NCI-H146 (cell line): ENCODE measurements around the gene DSPP.
"Not testable (repeated sequence)": the region's sequence is repeated elsewhere in the genome, so short reads cannot be mapped to it uniquely, and the experiment has no call there.

Experiments used
- DNase-seq: peaks from one replicate; lab custom pipeline; 2025; lab: John Stamatoyannopoulos, UW

The DSPP gene

GRCh38 chr4:87608229-87608628 lies at the start of gene DSPP:
DSPP (plus strand) TSS chr4:87608529; CDS start chr4:87610909, 2,380 bp downstream.
- no peak for DNase-seq

DNA sequence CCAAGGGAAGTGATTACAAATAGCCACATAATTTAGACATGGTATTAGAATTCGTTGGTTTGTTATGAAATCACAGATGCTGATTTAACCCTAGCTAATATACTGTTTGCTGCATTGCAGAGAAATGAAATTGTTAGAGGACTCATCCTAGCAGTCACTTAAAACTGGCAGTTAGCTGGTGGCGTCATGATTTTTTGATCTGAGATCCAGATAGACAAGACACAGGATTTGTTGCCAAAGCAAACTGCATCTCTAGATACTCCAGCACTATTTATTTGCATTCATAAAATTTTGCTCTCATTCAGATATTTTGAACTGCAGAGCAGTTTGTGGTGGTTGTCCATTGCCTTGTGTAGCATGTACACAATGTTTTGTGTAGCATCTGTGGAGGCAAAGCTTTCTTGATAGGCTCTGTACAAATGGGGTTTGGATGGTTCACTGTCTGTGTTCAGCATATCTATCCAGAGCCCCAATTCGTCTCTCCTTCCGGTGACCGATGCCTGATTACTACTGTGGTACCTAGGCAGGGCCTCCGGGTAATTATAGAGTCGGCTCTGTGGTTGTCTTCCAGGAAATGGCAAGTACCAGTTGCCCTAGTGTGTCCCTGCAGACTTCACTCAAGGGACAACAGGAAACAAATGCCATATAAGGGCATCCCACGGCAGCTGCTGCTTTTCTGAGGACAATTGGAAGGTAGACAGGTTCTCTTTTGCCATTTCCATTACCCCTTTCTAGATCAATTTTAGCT lies 49.1 kb upstream of the DSPP start:
- peak; percentile 28 for DNase-seq

- no peak for DNase-seq
Measured at GRCh38 chr4:87560802-87561201, 47.5 kb upstream of the DSPP start.

- no peak for DNase-seq
Measured at GRCh38 chr4:87565746-87566145, 42.6 kb upstream of the DSPP start.

- DNase-seq: no peak
Measured at GRCh38 chr4:87566276-87566675, 42.1 kb upstream of the DSPP start.

DNA sequence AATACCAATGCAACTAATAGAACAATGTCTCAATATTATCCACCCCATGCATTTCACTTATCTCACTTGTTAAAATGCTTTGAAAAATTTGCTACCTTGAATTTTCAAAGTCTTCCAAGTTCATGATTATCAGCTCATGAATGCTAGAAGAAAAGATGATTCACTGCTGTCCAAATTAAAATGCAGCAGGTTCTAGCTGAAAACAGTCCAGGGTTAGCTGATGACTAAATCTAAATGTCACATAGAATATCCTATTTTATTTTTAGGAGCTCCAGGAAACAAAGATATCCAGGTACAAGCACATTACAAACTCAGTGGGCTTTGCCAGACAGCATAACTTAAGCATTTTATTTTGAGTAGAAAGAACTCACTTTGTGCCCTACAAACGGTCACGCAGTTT lies 41.1 kb upstream of the DSPP start:
- no peak for DNase-seq

- no peak for DNase-seq
Measured at GRCh38 chr4:87570290-87570805, 38.0 kb upstream of the DSPP start.

DNA sequence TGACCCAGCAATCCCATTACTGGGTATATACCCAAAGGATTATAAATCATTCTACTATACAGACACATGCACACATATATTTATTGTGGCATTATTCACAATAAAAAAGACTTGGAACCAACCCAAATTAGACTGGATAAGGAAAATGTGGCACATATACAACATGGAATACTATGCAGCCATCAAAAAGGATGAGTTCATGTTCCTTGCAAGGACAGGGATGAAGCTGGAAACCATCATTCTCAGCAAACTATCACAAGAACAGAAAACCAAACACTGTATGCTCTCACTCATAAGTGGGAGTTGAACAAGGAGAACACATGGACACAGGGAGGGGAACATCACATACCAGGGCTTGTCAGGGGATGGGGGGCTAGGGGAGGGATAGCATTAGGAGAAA lies 34.0 kb upstream of the DSPP start:
- DNase-seq: not testable (repeated sequence)

- DNase-seq: no peak
Measured at GRCh38 chr4:87574996-87575395, 33.3 kb upstream of the DSPP start.

GRCh38 chr4:87575408-87575807 lies 32.9 kb upstream of the DSPP start:
- DNase-seq: no peak

DNA sequence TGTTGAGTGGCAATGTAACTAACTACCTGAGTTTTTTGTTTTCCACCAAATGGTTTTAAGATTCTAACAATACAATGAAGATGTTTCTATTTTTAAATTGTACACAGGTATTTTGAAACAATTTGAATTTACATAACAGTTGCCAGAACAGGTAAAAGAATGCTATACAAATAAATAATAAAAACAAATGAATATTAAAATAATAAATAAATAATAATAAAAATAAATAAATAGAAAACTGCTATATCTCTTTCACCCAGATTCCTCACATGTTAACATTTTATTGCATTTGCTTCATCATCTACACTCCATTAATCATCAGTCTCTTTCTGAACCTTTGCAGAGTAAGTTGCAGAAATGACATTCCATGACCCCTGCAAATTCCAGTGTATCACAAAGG lies 32.3 kb upstream of the DSPP start:
- no peak for DNase-seq

GRCh38 chr4:87579478-87579877 lies 28.9 kb upstream of the DSPP start:
- no peak for DNase-seq

DNA sequence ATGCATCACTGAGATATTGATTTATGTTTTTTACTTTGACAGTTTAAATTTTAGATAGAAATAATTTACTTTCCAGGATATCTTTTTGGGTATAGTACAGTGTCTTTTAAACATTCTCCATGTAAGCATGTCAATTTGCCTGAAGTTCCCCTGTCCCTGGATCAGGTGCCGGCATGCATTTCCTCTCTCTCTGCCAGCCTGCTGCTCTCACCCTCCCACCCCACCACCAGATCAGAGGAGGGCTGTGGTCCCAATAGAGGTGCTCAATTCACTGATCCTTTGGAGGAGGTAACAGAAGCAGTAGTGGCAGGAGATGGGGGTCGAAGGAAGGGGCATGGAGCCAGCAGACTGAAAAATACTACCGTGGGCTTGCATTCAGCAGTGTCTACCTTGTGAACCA lies 28.3 kb upstream of the DSPP start:
- no peak for DNase-seq

DNA sequence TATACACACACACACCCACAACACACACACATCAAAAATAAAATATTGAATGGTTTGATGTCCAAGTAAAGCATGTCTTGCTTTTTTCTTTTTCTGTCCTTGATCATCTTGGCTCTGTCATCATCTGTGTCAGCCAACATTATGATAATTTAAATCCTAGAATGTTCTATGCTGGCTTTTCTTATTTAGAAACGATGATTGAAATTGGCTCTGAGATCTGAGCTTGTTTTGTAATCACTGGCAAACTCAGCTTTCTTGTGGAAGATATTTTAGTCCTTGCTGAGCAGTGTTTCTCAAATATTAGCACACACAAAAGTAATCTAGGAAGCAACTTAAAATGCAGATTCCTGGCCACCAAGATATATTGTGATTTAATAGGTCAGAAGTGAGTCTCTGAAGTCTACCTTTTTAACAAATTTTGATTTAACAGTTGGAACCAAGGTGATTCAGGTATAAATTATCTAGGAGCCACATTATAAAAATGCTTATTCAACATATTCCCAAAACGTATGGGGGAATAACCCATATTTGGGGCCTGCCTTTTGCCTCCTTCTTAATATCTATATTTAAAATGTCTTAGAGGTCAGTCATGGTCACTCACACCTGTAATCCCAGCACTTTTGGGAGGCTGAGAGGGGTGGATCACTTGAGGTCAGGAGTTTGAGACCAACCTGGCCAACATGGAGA lies 24.0 kb upstream of the DSPP start:
- DNase-seq: no peak

DNA sequence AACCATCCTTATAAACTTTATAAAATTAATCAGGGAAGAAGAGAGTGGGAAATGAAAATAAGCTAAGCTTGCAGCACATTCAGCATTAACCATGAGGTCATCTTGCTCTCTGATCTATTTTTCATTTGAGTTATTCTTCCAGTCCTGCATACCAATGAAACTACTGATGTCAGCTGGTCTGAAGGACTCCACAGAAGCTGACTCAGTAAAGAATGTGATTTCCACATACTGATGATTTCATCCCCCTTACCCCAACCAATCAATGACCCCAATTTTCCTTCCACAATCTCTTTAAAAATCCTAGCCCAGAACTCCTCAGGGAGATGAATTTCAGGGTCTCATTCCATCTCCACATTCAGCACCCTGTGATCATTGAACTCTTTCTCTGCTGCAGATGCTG lies 18.8 kb upstream of the DSPP start:
- no peak for DNase-seq

GRCh38 chr4:87592124-87592523 lies 16.2 kb upstream of the DSPP start:
- no peak for DNase-seq

GRCh38 chr4:87601361-87601760 lies 7.0 kb upstream of the DSPP start:
- no peak for DNase-seq

GRCh38 chr4:87614292-87614890 lies 6.1 kb downstream of the DSPP start:
- no peak for DNase-seq

GRCh38 chr4:87616268-87616667 lies 7.9 kb downstream of the DSPP start:
- DNase-seq: no peak

GRCh38 chr4:87620086-87620485 lies 11.8 kb downstream of the DSPP start:
- DNase-seq: no peak

DNA sequence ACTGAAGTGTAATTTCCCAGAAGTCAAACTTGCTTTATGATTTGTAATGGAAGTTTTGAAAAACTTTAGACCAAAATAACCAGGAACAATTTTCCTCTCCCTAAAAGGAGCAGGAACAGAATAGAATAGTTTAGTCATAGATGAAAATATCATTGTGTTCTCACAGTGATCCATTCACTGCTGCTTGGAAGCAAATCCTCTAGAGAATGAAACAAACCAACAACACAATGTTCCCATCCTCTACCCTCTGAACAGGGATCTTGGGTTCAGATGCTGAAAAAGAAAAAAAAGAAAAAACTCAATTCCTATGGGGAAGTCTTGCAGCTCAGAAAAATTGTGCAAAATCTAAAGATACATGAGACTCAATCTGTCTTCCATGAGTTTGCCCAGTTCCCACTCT lies 12.2 kb downstream of the DSPP start:
- DNase-seq: no peak

GRCh38 chr4:87622303-87622702 lies 14.0 kb downstream of the DSPP start:
- DNase-seq: no peak

- DNase-seq: no peak
Measured at GRCh38 chr4:87624698-87625097, 16.4 kb downstream of the DSPP start.
